K562 (cell line): ENCODE results near the gene FAAP100. TPM values are rescaled to one million over a fixed set of nuclear protein-coding genes. Genes with fewer than 3 reads are reported as not detected.

Source experiments
- ATAC-seq: fragments of 200-7000 bp; cut with Tn5 transposase; 3 replicates; pipeline ENCODE4 v1.9.1; 2020; ENCODE audit warnings: moderate library complexity
- BruUV-seq: library from RNA; stranded (reverse); fragments of 400-500 nt; replicated peaks from 2 replicates; lab custom pipeline; 2021; lab: Mats Ljungman, UMichigan
- CTCF ChIA-PET: fragments of 300-600 bp; formaldehyde crosslinking; extraction: SDS; loops from one replicate; lab custom pipeline; 2021; ENCODE audit warnings: low intra/inter-chr PET ratio; lab: Yijun Ruan, JAX
- POLR2A ChIA-PET: fragments of 300-600, 350-650 bp; sonication (Branson Sonifier 250); formaldehyde crosslinking; extraction: SDS; loops from one replicate; lab custom pipeline; 2021; ENCODE audit warnings: antibody characterized with exemption, inconsistent platforms; lab: Yijun Ruan, JAX
- DNase-seq, 4 experiments: peaks; one replicate each; pipeline versions ENCODE4 v3.0.0 to v3.0.0-alpha.2; 2011 to 2018; ENCODE audit warnings: low spot score in 3 of 4, mixed read lengths in 3 of 4; ENCODE audit errors: extremely low read depth in 1 of 4
- FAIRE-seq: peaks from 2 replicates; lab custom pipeline; 2011; peaks lifted over from hg19 to GRCh38; lab: Jason Lieb, UNC
- H2AFZ ChIP-seq: 2 replicates; pipeline ENCODE4 v1.6.0; 2011; ENCODE audit warnings: low read depth, low read length, control low read depth, inconsistent platforms
- H3K27ac ChIP-seq: fragments of 200-600 bp; 3 replicates; pipeline ENCODE4 v1.8.0; 2011; ENCODE audit warnings: low read depth, mild to moderate bottlenecking, control low read depth, inconsistent platforms, low read length, moderate library complexity, mixed read lengths; ENCODE audit errors: extremely low read depth
- H3K27me3 ChIP-seq, 2 experiments: fragments of 300-600 bp in 1 of 2; 2 replicates in 1 of 2; 3 replicates in 1 of 2; pipeline versions ENCODE4 v1.6.0 to v1.8.0; 2011; ENCODE audit warnings: inconsistent platforms in 2 of 2, low read length in 2 of 2, mild to moderate bottlenecking in 1 of 2, mixed read lengths in 1 of 2, moderate library complexity in 1 of 2; ENCODE audit not compliant: control insufficient read depth in 2 of 2, insufficient read depth in 2 of 2
- H3K36me3 ChIP-seq: fragments of 300-600 bp; 3 replicates; pipeline ENCODE4 v1.8.0; 2011; ENCODE audit warnings: mild to moderate bottlenecking, low read length, inconsistent platforms; ENCODE audit not compliant: control insufficient read depth, insufficient read depth
- H3K4me1 ChIP-seq, 2 experiments: fragments of 200-600 bp in 1 of 2; replicated peaks in 1 of 2; 2 replicates in 1 of 2; 3 replicates in 1 of 2; pipeline versions ENCODE4 v1.5.1 to v1.8.0; 2011; ENCODE audit warnings: inconsistent platforms in 2 of 2, low read length in 2 of 2, mild to moderate bottlenecking in 1 of 2, mixed read lengths in 1 of 2, moderate library complexity in 1 of 2; ENCODE audit not compliant: control insufficient read depth in 2 of 2, insufficient read depth in 2 of 2
- H3K4me2 ChIP-seq: 2 replicates; pipeline ENCODE4 v1.6.1; 2011; ENCODE audit warnings: low read length, control low read depth, inconsistent platforms, mixed read lengths; ENCODE audit not compliant: insufficient read depth
- H3K4me3 ChIP-seq: fragments of 200-600 bp; sonication (generic), shearing (Covaris generic); 2 replicates; pipeline ENCODE4 v1.5.1; 2016; ENCODE audit warnings: control low read depth, inconsistent platforms
- H3K79me2 ChIP-seq: fragments of 200-600 bp; 3 replicates; pipeline ENCODE4 v1.8.0; 2011; ENCODE audit warnings: low read length, inconsistent platforms; ENCODE audit not compliant: control insufficient read depth, insufficient read depth
- H3K9ac ChIP-seq, 2 experiments: 2 replicates each; pipeline versions ENCODE4 v1.6.0 to v1.6.1; 2011; ENCODE audit warnings: low read depth in 2 of 2, low read length in 2 of 2, control low read depth in 1 of 2, inconsistent platforms in 1 of 2, mild to moderate bottlenecking in 1 of 2, mixed read lengths in 1 of 2; ENCODE audit not compliant: insufficient read depth in 1 of 2
- H3K9me1 ChIP-seq: one replicate; pipeline ENCODE4 v1.6.0; 2011; ENCODE audit warnings: inconsistent platforms, mild to moderate bottlenecking, low read length, moderate library complexity; ENCODE audit not compliant: control insufficient read depth, insufficient read depth
- H3K9me3 ChIP-seq: replicated peaks from 2 replicates; pipeline ENCODE4 v1.5.1; 2011; ENCODE audit warnings: low read depth, low read length, inconsistent platforms; ENCODE audit not compliant: control insufficient read depth, insufficient read depth
- H4K20me1 ChIP-seq: replicated peaks from 2 replicates; pipeline ENCODE4 v1.6.1; 2011; ENCODE audit warnings: low read length, inconsistent platforms, mixed read lengths; ENCODE audit not compliant: control insufficient read depth, insufficient read depth
- CREB1 ChIP-seq, 2 experiments: sonication (generic) in 1 of 2; formaldehyde crosslinking in 1 of 2; IDR thresholded peaks; 2 replicates each; pipeline versions ENCODE4 v1.6.1 to v1.8.0; 2012 to 2022; ENCODE audit warnings: inconsistent platforms in 1 of 2, mild to moderate bottlenecking in 1 of 2, missing genetic modification reagents in 1 of 2, moderate library complexity in 1 of 2
- GATAD2B ChIP-seq: fragments of 450-650 bp; IDR thresholded peaks from 2 replicates; pipeline ENCODE4 v1.6.1; 2017; ENCODE audit warnings: mild to moderate bottlenecking, borderline replicate concordance
- HDAC3 ChIP-seq: fragments of 450-650 bp; IDR thresholded peaks from 2 replicates; pipeline ENCODE4 v1.6.1; 2018; ENCODE audit warnings: borderline replicate concordance, mild to moderate bottlenecking, moderate library complexity; ENCODE audit not compliant: partially characterized antibody
- ILK ChIP-seq: fragments of 450-650 bp; IDR thresholded peaks from 2 replicates; pipeline ENCODE4 v1.6.1; 2016; ENCODE audit warnings: missing genetic modification characterization, low read depth, mild to moderate bottlenecking, missing compliant biosample characterization, moderate library complexity, borderline replicate concordance
- MBD2 ChIP-seq: sonication (generic); IDR thresholded peaks from 2 replicates; pipeline ENCODE4 v1.6.1; 2016; ENCODE audit warnings: low read depth, borderline replicate concordance
- NR2F6 ChIP-seq: fragments of 450-650 bp; formaldehyde crosslinking; IDR thresholded peaks from 2 replicates; pipeline ENCODE4 v1.4.0; 2020; ENCODE audit warnings: mild to moderate bottlenecking
- POLR2A ChIP-seq: fragments of 450-650 bp; conservative IDR thresholded peaks from 2 replicates; pipeline ENCODE4 v1.6.1; 2016
- POLR2AphosphoS5 ChIP-seq: IDR thresholded peaks from 2 replicates; pipeline ENCODE4 v1.6.1; 2011; ENCODE audit warnings: mild to moderate bottlenecking, low read depth, low read length, moderate library complexity; ENCODE audit not compliant: control insufficient read depth, insufficient read depth
- POLR2B ChIP-seq: fragments of 450-650 bp; IDR thresholded peaks from 2 replicates; pipeline ENCODE4 v1.6.1; 2018; ENCODE audit warnings: low read depth; ENCODE audit not compliant: partially characterized antibody
- PRMT5 ChIP-seq: sonication (generic); formaldehyde crosslinking; IDR thresholded peaks from 2 replicates; pipeline ENCODE4 v1.5.0; 2020; ENCODE audit warnings: missing genetic modification reagents
- RBFOX2 ChIP-seq: fragments of 200-400 bp; formaldehyde crosslinking; IDR thresholded peaks from 2 replicates; pipeline ENCODE4 v1.6.1; 2017; ENCODE audit warnings: low read depth, mild to moderate bottlenecking, low read length, moderate library complexity
- TBL1XR1 ChIP-seq, 2 experiments: IDR thresholded peaks; 2 replicates each; pipeline ENCODE4 v1.6.1; 2012; ENCODE audit warnings: improper control_type of control experiment in 2 of 2, low read length in 2 of 2, mild to moderate bottlenecking in 1 of 2
- TGIF2 ChIP-seq: sonication (generic); formaldehyde crosslinking; IDR thresholded peaks from 2 replicates; pipeline ENCODE4 v1.8.1; 2022; ENCODE audit warnings: mild to moderate bottlenecking, missing genetic modification reagents, moderate library complexity
- ZC3H4 ChIP-seq: sonication (generic); formaldehyde crosslinking; IDR thresholded peaks from 2 replicates; pipeline ENCODE4 v1.9.0; 2021; ENCODE audit warnings: missing genetic modification reagents, borderline replicate concordance
- ZNF134 ChIP-seq: fragments of 250-450 bp; sonication (Bioruptor Pico); conservative IDR thresholded peaks from 2 replicates; pipeline ENCODE4 v1.4.0; 2020
- ZNF253 ChIP-seq: fragments of 250-450 bp; sonication (Bioruptor Pico); conservative IDR thresholded peaks from 2 replicates; pipeline ENCODE4 v1.6.1; 2021; ENCODE audit warnings: mild to moderate bottlenecking
- WGBS: fragments of 100-300 bp; shearing (Covaris generic); methylation state at CpG from one replicate; pipeline ENCODE4 v1.1.6; 2016; ENCODE audit warnings: low coverage, mixed read lengths; ENCODE audit not compliant: insufficient coverage; ENCODE audit errors: missing lambda C conversion rate; 5-methylcytosine and 5-hydroxymethylcytosine counted together
- in situ Hi-C: fragments of 300-500 bp; cut with MboI; formaldehyde crosslinking; loops from 4 replicates; pipeline ENCODE4 v1.15.0; 2018; ENCODE audit warnings: inconsistent platforms, mixed read lengths
- intact Hi-C: fragments of 100-400 bp; cut with micrococcal nuclease; formaldehyde crosslinking; loops from 2 replicates; pipeline ENCODE4 v1.14.2; 2022
- polyA plus RNA-seq, 8 experiments: library from polyadenylated mRNA; depleted of rRNA in 4 of 8; stranded (reverse) in 5 of 8; unstranded in 3 of 8; fragments of >200 nt; fragmentation: Nextera tagmentation in 2 of 8; fragmentation: Illumina TruSeq in 1 of 8; extraction: Ambion mirVana in 2 of 8; extraction: Trizol in 1 of 8; gene quantifications; 2 replicates each; pipeline versions ENCODE4 v1.2.1 to v1.2.3, GENCODE V29; 2011 to 2014; ENCODE audit warnings: inconsistent platforms in 1 of 8, missing spikeins in 1 of 8
- total RNA-seq, 7 experiments: library from RNA; depleted of rRNA in 6 of 7; stranded (reverse); fragments of >200 nt in 6 of 7; fragmentation: Illumina TruSeq in 2 of 7; extraction: Trizol in 2 of 7; gene quantifications; 2 replicates each; pipeline versions ENCODE4 v1.2.1 to v1.2.3, GENCODE V29; 2011 to 2021; ENCODE audit warnings: low replicate concordance in 1 of 7
- TF ChIP-seq, protein P1 (sequence below): fragments of 450-650 bp; IDR thresholded peaks from 2 replicates; pipeline ENCODE4 v1.7.1; 2018; ENCODE audit warnings: mild to moderate bottlenecking, low read depth; ENCODE audit not compliant: partially characterized antibody
- TF ChIP-seq, protein P2 (sequence below): fragments of 200-800 bp; sonication (Bioruptor generic); IDR thresholded peaks from 2 replicates; pipeline ENCODE4 v1.6.1; 2017; ENCODE audit warnings: missing genetic modification characterization, missing compliant biosample characterization

The FAAP100 gene
- total and polyA plus RNA-seq, 9 of the 15 experiments (the other 6 are each of a cell fraction or from before 2014, with no cell fraction given), result 0.31 to 51.2 (median 12.6) TPM

DNA sequence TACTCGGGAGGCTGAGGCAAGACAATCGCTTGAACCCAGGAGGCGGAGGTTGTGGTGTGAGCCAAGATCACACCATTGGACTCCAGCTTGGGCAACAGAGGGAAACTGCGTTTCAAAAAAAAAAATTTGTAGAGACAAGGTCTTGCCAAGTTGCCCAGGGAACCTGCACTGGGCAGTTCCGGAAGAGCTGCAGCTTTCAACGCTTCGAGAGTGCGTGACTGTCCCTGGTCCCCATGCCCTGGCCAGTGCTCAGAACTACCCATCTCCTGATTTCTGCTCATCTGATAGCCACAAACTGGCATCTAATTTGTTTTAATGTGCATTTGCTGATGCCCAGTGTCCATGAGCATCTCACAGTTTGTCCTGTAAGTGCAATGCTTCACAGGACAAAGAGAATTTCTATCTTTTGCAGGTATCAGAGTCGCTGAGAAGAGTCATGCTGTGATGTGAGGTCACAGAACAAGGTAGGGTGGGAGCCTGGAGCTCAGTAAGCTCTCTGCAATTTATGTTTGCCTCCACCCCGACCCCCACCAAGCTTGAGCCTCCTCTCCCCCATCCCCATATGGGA is 43.4 kb downstream of the FAAP100 start:
- 70% methylated on average over 10 of the region's 10 CpGs for WGBS
- Histone ChIP-seq H2AFZ (no peak overlapping the region), H3K4me3 (peak overlapping the region; percentile 86; the same call in 1 of the 2 replicates), H3K36me3 (peaks cover 37% of the 10 kb centered on the region), H3K79me2 (peaks cover 37% of the 10 kb centered on the region), H4K20me1 (peaks cover 38% of the 10 kb centered on the region), H3K27ac (peak overlapping the region; percentile 8; the same call in 1 of the 3 replicates), H3K4me2 (peak overlapping the region; percentile 94), H3K4me1 (peaks cover 33 to 35% of the 10 kb centered on the region in 2 experiments; a peak in 4 of 5 replicates), H3K9me1 (peaks cover 9% of the 10 kb centered on the region), H3K9ac (no peak overlapping the region), H3K27me3 (peaks cover 0 to 5% of the 10 kb centered on the region in 2 experiments; a peak in 1 of 5 replicates), H3K9me3 (0 out of 2 replicates have a peak, but pooled peaks cover 1% of the 10 kb centered on the region)
- BruUV-seq, result no TSS peak
- intact Hi-C loops, result no loop called here
- no peak for DNase-seq
- ChIA-PET POLR2A (interaction anchor here (0.6 to 6.4 kb wide), 25 partner anchors 9 to 418 kb away, joined by 3 to 132 read pairs (median 4); partner anchors contain the start of genes BAHCC1, CEP131, FAAP100 and SLC38A10), CTCF (no interaction called here)
- in situ Hi-C loops, result no loop called here
- FAIRE-seq, result peak; percentile 46
- ATAC-seq, result peak; percentile 35
- TF ChIP-seq ZNF253 (CRISPR knock-in tag) (no peak), CREB1 (IDR thresholded peaks at IDR 0.05) (no peak), CREB1 (CRISPR knock-in tag; IDR thresholded peaks at IDR 0.05) (0 out of 2 replicates have a peak, but pooled peaks have one; percentile 41), NR2F6 (CRISPR knock-in tag) (no peak), HDAC3 (no peak), POLR2A (peak; percentile 74), TGIF2 (CRISPR knock-in tag) (peak; percentile 69; the same call in 1 of the 2 replicates), ZC3H4 (CRISPR knock-in tag) (peak; percentile 84; the same call in 1 of the 2 replicates), POLR2B (peak; percentile 35), POLR2AphosphoS5 (0 out of 2 replicates have a peak, but pooled peaks have one; percentile 13), ZNF134 (0 out of 2 replicates have a peak, but pooled peaks have one; percentile 1), RBFOX2 (peak; percentile 68), TBL1XR1 (IDR thresholded peaks at IDR 0.05; ENCODE audit: low read length in 2 of 2) (0 out of 4 replicates have a peak, but pooled peaks of 1 of the 2 experiments have one; percentile 45), MBD2 (peak; percentile 9; the same call in 1 of the 2 replicates), ILK (no peak), GATAD2B (no peak), PRMT5 (CRISPR knock-in tag) (0 out of 2 replicates have a peak, but pooled peaks have one; percentile 8)
- TF ChIP-seq, protein P1, sequence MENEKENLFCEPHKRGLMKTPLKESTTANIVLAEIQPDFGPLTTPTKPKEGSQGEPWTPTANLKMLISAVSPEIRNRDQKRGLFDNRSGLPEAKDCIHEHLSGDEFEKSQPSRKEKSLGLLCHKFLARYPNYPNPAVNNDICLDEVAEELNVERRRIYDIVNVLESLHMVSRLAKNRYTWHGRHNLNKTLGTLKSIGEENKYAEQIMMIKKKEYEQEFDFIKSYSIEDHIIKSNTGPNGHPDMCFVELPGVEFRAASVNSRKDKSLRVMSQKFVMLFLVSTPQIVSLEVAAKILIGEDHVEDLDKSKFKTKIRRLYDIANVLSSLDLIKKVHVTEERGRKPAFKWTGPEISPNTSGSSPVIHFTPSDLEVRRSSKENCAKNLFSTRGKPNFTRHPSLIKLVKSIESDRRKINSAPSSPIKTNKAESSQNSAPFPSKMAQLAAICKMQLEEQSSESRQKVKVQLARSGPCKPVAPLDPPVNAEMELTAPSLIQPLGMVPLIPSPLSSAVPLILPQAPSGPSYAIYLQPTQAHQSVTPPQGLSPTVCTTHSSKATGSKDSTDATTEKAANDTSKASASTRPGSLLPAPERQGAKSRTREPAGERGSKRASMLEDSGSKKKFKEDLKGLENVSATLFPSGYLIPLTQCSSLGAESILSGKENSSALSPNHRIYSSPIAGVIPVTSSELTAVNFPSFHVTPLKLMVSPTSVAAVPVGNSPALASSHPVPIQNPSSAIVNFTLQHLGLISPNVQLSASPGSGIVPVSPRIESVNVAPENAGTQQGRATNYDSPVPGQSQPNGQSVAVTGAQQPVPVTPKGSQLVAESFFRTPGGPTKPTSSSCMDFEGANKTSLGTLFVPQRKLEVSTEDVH, result peak; percentile 36
- TF ChIP-seq, protein P2, sequence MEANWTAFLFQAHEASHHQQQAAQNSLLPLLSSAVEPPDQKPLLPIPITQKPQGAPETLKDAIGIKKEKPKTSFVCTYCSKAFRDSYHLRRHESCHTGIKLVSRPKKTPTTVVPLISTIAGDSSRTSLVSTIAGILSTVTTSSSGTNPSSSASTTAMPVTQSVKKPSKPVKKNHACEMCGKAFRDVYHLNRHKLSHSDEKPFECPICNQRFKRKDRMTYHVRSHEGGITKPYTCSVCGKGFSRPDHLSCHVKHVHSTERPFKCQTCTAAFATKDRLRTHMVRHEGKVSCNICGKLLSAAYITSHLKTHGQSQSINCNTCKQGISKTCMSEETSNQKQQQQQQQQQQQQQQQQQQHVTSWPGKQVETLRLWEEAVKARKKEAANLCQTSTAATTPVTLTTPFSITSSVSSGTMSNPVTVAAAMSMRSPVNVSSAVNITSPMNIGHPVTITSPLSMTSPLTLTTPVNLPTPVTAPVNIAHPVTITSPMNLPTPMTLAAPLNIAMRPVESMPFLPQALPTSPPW (CRISPR knock-in tag), result no peak
